ENCODE measurements around the gene CCDC138.

- no peak for TF ChIP-seq POLR2A (IDR thresholded peaks at IDR 0.05)
- TF ChIP-seq, protein P1, sequence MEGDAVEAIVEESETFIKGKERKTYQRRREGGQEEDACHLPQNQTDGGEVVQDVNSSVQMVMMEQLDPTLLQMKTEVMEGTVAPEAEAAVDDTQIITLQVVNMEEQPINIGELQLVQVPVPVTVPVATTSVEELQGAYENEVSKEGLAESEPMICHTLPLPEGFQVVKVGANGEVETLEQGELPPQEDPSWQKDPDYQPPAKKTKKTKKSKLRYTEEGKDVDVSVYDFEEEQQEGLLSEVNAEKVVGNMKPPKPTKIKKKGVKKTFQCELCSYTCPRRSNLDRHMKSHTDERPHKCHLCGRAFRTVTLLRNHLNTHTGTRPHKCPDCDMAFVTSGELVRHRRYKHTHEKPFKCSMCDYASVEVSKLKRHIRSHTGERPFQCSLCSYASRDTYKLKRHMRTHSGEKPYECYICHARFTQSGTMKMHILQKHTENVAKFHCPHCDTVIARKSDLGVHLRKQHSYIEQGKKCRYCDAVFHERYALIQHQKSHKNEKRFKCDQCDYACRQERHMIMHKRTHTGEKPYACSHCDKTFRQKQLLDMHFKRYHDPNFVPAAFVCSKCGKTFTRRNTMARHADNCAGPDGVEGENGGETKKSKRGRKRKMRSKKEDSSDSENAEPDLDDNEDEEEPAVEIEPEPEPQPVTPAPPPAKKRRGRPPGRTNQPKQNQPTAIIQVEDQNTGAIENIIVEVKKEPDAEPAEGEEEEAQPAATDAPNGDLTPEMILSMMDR (IDR thresholded peaks at IDR 0.05), result no peak
Measured at GRCh38 chr2:108911807-108912628, 125.4 kb downstream of the CCDC138 start.
